Measurements from ENCODE around the gene SDR42E1. TPM values are rescaled to one million over a fixed set of nuclear protein-coding genes. Genes with fewer than 3 reads are reported as not detected.

The SDR42E1 gene
- total and polyA plus RNA-seq, 2 of the 8 experiments (the other 6 are each of a cell fraction or from before 2014, with no cell fraction given), result 0.03 TPM; not detected in 1

GRCh38 chr16:82043680-82044584, 32.7 kb upstream of the SDR42E1 start:
- H3K79me1 ChIP-seq (ENCODE audit: low read depth, low read length), result no peaks in the 10 kb centered on the region
- no peak for TF ChIP-seq KDM5A (IDR thresholded peaks at IDR 0.05; ENCODE audit: low read length)
- TF ChIP-seq CTCF (IDR thresholded peaks at IDR 0.05; ENCODE audit: control extremely low read depth in 1 of 3, insufficient read depth in 1 of 3, low read depth in 1 of 3, low read length in 3 of 3), result no peak
- TF ChIP-seq TEAD4 (IDR thresholded peaks at IDR 0.05; ENCODE audit: low read depth, low read length), result no peak
- TF ChIP-seq BRCA1 (IDR thresholded peaks at IDR 0.05; ENCODE audit: low read depth, low read length), result no peak
- no peak for TF ChIP-seq HDAC2 (IDR thresholded peaks at IDR 0.05; ENCODE audit: borderline replicate concordance in 1 of 2, low read depth in 2 of 2, low read length in 2 of 2)
- H3K4me2 ChIP-seq (ENCODE audit: insufficient read depth in 1 of 2, low read depth in 2 of 2, low read length in 2 of 2), result no peak overlapping the region

More at GRCh38 chr16:82043680-82044584, 32.7 kb upstream of the SDR42E1 start:
- CTCF ChIA-PET (ENCODE audit: partially characterized antibody), result interaction anchor here (0.8 to 2.8 kb wide), 3 partner anchors 17 to 191 kb away, joined by 3 to 19 read pairs (median 5); no protein-coding TSS in a partner anchor
- Histone ChIP-seq H3K9ac (replicated peaks in 1 of 4; ENCODE audit: extremely low read depth in 1 of 4, low read depth in 3 of 4, low read length in 3 of 4) (no peak overlapping the region), H3K4ac (replicated peaks; ENCODE audit: insufficient read length, low read depth, low read length) (no peak overlapping the region), H3K27ac (ENCODE audit: low read depth, low read length) (no peak overlapping the region), H2AFZ (ENCODE audit: low read length) (no peak overlapping the region), H2BK120ac (replicated peaks; ENCODE audit: low read depth, low read length) (no peak overlapping the region), H2BK20ac (ENCODE audit: low read length) (no peak overlapping the region), H4K91ac (replicated peaks; ENCODE audit: insufficient read length, low read length) (no peak overlapping the region), H3K56ac (replicated peaks; ENCODE audit: insufficient read length, low read depth, low read length) (no peak overlapping the region), H3K9me3 (ENCODE audit: insufficient read depth in 2 of 2, low read depth in 1 of 2, low read length in 1 of 2) (no peaks in the 10 kb centered on the region), H3K18ac (ENCODE audit: extremely low read depth, low read length) (no peak overlapping the region), H2AK5ac (ENCODE audit: low read depth, low read length) (no peak overlapping the region), H2BK5ac (ENCODE audit: low read depth, low read length) (no peak overlapping the region), H3K23me2 (ENCODE audit: low read depth, low read length) (no peaks in the 10 kb centered on the region; the same call in 1 of the 2 replicates), H3K23ac (ENCODE audit: insufficient read length) (no peak overlapping the region), H3K36me3 (ENCODE audit: control insufficient read depth in 2 of 4, insufficient read depth in 4 of 4, low read length in 3 of 4) (no peaks in the 10 kb centered on the region), H3K27me3 (replicated peaks in 1 of 4; ENCODE audit: control insufficient read depth in 3 of 4, extremely low read depth in 1 of 4, insufficient read depth in 3 of 4, low read length in 3 of 4) (no peaks in the 10 kb centered on the region), H3K14ac (ENCODE audit: insufficient read length) (no peak overlapping the region), H3K4me3 (ENCODE audit: extremely low read depth in 1 of 4, insufficient read depth in 2 of 4, low read depth in 3 of 4, low read length in 4 of 4) (no peak overlapping the region), H4K5ac (ENCODE audit: insufficient read length, low read depth, low read length) (no peak overlapping the region), H3K4me1 (replicated peaks in 1 of 4; ENCODE audit: control insufficient read depth in 3 of 4, insufficient read depth in 4 of 4, low read length in 3 of 4) (no peaks in the 10 kb centered on the region), H2BK12ac (ENCODE audit: low read depth, low read length) (no peak overlapping the region), H4K8ac (ENCODE audit: extremely low read depth, insufficient read depth, low read length) (no peak overlapping the region), H3K79me2 (ENCODE audit: control insufficient read depth in 1 of 2, insufficient read depth in 2 of 2, low read length in 2 of 2) (no peaks in the 10 kb centered on the region), H4K20me1 (replicated peaks in 1 of 2; ENCODE audit: control insufficient read depth in 1 of 2, insufficient read depth in 2 of 2, low read length in 2 of 2) (no peaks in the 10 kb centered on the region), H2BK15ac (ENCODE audit: low read length) (no peak overlapping the region)
- FAIRE-seq, result no peak
- no peak for DNase-seq (ENCODE audit: low read depth in 1 of 2, low spot score in 2 of 2)
- POLR2A ChIA-PET (ENCODE audit: partially characterized antibody), result no interaction called here
- 90% methylated on average over 6 of the region's 6 CpGs; no CpG with 5 or more reads in 1 of the 2 experiments for WGBS, 2 experiments (ENCODE audit: extremely low coverage in 1 of 2, insufficient coverage in 1 of 2, insufficient read length in 1 of 2, insufficient replicate concordance in 2 of 2, low coverage in 1 of 2, low lambda C conversion rate in 2 of 2, missing lambda C conversion rate in 1 of 2)

Data from H1 (cell line).